NCI-H146 (cell line): ENCODE results near the gene DAPK1.

ENCODE experiments used
- DNase-seq: peaks from one replicate; lab custom pipeline; 2025; lab: John Stamatoyannopoulos, UW

Gene DAPK1

DNA sequence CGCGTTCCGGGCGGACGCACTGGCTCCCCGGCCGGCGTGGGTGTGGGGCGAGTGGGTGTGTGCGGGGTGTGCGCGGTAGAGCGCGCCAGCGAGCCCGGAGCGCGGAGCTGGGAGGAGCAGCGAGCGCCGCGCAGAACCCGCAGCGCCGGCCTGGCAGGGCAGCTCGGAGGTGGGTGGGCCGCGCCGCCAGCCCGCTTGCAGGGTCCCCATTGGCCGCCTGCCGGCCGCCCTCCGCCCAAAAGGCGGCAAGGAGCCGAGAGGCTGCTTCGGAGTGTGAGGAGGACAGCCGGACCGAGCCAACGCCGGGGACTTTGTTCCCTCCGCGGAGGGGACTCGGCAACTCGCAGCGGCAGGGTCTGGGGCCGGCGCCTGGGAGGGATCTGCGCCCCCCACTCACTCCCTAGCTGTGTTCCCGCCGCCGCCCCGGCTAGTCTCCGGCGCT, at the start of gene DAPK1:
DAPK1 (plus strand) TSS at position 264 of the 442 bp plus-strand sequence. CDS start 1,211 bp downstream, outside the sequence.
- peak; percentile 29 for DNase-seq

DNA sequence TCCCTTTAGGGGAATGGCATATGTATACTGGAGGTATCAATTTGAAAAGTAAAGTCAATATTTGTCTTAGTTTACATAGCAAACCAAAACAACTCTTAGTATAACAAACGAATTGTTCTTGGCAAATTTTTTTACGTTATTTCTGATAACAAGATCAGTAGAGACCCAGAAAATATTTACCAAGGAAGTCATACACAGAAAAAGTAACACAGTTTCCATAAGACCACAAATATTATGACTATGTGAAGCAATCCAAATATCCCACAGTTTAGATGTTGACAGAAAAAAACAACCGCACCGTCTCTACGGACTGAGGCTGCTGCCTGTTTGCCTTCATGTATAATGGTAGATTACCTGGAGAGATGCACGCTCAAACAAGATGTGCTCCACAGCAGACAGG, 46.5 kb upstream of the DAPK1 start:
- no peak for DNase-seq

DNA sequence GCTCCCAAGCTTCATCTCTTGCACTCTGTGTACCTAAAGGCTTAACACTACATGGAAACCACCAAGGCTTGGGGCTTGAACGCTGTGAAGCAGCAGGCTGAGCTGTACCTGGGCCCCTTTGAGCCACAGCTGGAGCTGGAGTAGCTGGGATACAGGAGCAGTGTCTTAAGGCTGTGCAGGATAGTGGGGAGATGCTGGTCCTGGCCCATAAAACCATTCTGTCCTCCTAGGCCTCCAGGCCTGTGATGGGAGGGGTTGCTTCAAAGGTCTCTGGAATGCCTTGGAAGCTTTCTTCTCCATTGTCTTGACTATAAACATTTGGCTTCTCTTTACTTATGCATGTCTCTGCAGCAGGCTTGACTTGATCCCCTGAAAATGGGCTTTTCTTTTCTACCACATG, 42.3 kb upstream of the DAPK1 start:
- no peak for DNase-seq

DNA sequence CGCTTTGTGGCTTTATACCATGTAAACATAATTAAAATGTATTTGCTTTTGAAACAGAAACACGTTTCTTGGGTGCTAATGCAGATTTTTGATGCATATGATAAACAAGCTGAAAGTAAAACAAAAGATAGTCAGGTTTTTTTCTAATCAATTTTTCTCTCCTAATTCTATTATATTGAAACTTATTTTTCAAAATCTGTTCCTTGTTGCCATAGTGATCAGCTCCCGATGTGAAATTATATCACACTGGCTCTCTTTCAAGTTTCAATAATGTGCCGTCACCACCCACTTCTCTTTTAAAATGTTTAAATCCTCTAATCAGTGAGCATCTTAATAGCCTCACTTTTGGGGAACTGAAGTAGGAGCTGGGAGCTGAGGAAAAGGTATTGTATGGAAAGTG, 36.4 kb upstream of the DAPK1 start:
- no peak for DNase-seq

DNA sequence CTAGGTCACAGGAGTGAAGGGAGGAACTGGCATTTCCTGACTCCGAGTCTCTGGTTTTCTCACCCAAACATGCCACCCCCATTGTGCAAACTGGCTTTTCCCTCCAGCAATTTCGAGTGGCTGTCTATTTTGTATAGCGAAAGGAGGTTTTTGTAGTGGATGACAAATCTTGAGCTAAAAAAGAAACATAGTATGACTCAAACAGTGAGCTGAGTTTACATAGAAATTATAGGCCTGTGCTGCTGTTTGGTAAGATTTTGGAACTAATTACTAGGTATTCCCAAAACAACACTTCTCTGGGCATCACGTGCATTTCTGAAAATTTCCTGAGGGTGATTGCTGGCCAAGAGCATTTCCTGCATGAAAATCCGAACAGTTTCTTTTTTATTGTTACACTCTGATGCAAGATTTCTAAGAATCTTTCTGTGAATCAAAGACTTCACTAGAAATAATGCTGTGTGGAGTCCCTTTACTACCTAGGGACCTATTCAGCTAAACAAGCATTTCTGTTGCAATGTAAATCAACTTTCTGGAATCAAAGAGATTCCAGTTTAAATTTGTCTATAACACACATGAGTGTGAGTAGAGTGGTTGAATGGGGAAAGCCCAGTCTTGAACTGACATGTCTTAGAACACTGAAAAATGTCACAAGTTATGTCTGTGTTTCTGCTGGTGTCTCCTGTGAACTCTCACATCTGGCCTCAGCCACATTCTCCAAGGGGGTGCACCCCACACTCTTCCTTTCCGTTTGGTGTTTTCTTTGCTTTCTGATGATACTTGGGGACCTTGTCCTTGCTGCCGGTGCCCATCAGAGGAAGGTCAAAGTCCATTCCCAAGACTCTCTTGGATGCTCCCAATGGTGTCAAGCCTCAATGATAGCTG, 33.3 kb upstream of the DAPK1 start:
- no peak for DNase-seq

DNA sequence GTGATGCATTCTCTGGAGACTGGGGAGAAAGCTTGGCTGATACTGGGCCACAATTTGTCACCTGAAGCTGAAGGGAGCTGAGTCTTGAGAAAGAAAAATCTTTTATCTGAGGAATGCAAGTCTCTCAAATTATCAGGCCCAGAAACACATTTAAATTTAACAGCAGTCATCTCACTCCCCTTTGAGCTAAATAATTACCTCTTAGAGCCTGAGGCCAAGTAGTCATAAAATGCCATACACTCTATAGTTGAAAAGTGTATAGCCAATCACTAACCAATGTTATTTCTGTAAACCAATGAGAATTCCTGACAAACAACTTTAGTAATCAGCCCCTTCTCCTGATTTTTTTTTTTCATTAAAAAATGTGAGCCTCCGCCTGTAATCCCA, 32.7 kb upstream of the DAPK1 start:
- no peak for DNase-seq

DNA sequence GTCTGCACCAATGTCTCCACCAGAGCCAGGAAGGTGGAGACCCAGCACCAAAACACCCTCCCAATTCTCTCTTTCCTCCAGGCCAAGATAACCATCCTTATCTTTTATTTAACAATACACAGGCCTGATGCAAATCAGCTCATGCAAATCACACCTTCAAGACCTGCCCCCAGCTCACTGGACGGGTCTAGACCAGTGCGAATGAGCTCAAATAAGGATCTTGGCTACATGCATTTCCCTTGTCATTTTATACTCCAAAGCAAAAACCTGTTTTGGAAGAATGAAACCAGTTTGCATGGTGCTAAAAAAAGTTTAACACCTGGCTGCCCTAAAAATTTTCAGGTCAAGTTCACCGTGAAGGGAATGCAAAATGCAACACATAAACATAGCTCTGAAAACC, 31.9 kb upstream of the DAPK1 start:
- DNase-seq = no peak

DNA sequence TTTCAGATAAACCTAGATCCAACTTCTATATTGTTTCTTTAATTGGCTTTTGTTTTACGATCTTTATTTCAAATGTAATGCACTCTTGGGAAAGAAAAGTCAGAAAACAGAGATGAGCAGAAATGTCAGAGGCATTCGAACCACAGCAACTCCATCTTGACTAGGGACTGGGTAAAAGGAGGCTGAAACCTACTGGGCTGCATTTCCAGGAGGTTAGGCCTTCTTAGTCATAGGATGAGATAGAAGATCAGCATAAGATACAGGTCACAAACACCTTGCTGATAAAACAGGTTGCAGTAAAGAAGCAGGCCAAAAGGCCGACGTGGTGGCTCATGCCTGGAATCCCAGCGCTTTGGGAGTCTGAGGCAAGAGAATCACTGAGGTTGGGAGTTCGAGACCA, 30.5 kb upstream of the DAPK1 start:
- no peak for DNase-seq

DNA sequence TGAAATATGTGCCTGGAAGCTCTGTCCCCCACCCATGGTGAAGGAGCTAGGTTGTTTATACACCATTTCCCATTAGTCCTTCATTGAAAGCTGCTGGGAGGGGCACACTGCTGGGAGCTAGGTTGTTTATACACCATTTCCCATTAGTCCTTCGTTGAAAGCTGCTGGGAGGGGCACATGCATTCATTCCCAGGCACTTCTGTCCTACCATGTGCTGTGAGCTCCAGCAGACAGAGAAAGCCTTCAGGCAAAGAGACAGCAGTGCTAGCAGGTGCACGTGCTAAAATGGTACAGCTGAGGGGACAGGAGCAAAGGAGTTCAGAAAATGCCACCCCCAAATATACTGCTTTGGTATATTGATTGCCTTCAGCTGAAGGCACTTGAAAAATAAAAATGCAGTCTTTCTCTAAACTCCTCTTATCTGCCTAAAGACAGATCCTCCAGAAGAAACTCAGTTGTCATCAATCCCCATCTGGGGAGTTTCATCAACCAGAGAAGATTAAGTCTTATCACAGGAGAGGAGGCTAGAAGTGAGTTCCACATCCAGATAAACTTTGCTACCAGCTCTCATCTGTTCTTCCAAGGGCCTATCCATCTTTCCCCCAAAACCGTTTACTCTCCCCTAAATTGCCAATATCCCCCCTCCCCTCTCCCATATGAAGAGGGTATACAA, 27.7 kb upstream of the DAPK1 start:
- DNase-seq = no peak

DNA sequence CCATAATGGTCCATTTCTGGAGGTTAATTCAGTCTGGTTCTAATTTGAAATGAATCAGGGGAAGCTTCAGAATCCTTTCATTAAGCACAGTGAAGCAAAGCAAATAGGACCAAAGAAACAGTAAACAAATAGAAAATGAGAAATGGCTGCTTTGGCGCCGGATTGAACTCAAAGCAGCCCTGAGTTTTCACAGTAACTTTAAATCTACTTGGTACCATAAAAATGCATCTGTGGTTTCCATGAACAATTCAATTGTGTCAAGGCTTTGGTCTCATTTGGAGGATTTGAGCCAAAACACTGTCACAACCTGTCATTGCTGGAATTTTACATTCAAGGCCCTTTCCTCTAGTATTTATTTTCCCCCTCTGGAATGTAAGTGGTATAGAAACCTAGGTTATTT, 25.9 kb upstream of the DAPK1 start:
- DNase-seq = no peak

DNA sequence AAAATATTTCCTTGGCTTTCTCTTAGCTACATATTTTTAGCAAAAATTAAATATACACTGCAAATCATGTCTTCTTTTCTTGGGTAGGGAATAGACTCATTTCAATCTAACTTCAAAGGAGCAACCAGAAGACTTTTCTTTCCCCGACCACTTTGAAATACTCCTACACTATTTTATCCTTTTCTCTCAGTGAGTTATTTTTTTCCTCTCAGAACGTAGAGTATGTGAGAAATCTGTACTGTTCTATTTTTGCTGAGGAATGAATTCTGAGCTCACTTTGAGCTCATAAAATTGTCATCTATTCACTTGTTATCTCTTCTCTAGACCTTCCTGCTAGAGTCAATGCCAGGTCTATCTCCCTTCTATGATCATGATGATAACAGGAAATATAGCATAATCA, 22.2 kb upstream of the DAPK1 start:
- DNase-seq = no peak

DNA sequence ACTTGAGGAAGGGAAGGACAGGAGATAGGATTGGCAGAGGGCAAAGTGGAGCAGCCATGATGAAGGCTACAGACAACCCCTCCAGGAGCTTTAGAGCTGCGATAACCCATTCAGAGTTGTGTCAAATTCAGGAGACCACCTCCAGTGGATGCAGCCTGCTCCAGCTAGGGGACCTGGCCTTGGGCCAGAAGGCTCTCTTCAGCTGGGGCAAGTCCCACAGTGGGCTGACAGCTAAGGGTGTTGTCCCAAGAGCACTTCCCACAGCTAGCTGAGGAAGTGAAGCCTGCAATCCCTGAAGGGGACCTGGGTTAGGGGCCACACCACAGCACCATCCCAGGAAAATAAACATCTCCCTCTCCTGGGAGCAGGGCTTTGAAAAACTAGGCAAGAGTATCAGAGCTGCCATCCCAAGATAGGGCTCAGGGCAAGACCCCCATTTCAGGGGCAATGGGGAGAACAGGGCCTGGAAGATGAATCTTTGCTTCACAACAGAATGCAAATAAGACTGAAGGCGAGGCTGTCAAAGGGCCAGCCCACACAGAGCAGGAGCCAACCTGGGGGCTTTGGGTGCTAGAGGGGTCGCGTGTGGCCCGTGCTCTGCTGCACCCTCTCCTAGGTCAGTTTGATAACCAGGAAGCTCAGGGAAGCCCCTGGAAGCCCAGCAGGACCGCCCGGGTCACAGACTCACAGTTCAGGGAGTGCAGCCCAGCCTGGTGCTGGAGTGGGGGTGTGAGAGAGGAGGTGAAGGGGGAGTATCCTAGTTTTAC, 19.3 kb upstream of the DAPK1 start:
- DNase-seq = no peak

DNA sequence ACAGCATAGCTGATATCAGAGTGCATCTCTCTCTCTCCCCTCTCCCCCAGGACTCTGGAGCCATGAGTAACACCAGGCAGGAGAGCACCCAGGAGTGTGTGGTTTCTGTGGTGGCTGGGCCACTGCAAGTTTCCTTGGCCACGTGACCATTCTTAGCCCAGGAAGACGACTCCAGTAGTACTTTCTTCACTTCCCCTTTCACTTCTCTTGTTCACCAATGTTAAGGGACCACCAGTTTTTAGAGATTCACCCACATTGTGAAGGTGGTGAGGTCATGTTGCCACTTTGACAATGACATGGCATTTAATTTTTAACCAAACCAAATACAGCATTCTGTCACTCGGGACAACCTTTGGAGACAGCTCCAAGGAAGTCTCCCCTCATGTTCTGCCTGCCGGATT, 17.9 kb upstream of the DAPK1 start:
- DNase-seq = no peak

DNA sequence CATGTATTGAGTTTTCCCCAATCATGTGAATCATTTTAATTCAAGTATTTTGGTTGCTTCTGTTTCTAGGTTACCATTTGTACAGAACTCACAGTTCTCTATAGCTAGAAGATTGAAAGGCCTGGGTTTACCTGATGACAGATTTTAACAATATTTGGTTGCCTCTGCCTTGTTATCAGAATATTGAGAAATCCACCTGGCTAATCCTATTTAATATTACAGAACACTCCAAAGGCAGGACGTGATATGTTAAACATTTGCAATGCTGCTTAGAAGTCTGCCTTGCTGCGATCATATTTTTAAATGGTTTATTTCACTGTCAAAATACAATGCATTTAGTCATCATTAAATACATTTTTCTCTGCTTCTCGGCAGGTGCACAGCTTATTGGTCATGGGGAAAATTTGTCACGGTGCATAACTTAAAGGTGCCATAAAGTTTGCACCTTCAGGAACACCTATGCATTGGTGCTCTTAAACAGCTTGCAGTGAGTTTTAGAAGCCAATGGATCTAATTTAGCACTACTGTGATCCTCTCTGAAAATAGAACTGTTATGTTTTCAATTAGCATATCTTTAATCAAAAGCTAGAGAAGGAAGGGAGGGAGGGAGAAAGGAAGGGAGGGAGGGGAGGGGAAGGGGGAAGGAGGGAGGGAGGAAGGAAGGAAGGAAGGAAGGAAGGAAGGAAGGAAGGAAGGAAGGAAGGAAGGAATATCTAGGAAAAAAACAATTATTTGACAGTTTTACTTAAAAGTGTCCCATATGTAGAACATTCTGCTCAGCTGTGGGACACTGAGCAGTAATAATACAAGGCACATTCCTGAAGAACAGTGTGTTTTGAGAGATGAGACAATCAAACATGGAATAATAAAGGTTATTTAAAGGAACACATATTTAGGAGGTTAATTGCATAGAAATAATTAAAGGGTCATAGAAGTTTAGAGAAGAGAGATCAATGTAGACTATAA, 15.5 kb upstream of the DAPK1 start:
- no peak for DNase-seq

DNA sequence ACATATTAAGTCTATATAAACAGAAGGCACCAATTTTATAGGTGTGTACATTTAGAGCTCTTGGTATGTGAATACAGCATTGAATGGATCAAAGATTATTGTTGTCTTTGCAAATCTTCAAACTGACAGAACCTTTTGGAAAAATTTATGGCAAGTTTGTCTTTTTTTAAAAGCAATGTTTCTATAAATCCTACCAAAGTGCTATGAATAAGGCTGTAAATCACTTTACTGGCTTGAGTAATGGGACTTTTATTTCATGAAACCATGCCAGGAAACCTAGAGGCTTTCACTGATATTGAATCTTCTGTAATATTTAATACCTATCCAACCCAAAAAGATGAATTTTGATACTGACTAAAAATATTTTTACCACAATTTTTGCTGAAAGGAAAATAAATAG, 7.4 kb upstream of the DAPK1 start:
- DNase-seq = no peak

DNA sequence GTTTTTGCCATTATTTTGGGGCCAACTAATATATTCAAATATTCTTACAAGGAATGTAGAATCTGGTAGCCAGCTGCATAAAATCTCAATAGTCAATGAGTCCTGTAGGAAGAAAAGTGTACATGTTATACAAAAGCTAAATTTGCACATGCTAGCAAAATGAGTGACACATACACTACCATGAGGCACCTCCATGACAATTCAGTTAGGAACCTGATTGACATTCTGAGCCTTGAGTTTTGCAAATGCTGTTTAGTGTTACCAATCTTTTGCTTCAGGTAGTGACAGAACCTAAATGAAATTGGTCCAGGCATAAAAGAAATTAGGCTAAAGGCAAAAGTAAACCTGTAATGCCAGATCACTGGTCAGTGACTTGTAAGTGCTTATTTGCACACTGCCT, 6.8 kb upstream of the DAPK1 start:
- no peak for DNase-seq

DNA sequence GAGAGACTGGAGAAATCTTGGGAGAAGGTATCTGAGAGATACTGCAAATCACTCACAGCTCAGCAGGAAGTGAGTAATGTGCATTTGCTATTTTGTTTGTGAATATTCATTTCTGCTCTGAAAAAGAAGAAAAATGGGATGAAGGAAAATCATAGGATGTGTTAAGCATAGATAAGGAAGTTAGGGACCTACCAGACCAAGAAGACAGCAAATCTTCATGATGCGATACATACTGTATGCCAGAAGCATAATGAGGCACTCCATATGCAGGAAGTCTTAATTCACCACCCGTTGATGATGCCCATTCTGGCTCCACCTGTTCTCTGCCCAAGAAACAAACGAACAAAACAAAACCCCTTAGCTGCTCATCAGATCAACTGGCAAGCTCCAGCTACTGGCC, 6.1 kb upstream of the DAPK1 start:
- DNase-seq = no peak

DNA sequence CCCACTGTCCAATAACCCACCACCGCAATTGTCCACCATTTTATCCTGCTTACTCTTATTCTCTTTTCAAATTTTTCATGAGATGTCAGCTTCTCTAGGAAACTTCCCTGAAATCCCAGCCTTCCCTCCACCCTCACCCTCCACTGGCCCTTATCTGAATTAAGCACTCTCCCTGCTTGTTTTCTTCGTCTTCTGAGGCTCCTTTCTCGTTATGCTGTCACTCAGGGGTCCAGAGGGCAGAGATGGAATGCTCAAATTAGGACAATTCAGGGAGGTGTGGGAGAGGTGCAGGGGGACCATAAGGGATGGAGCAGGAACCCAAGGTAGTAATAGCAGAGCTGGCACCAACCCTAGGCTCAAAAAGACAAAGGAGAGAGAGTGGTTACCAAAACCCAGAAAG, 5.0 kb upstream of the DAPK1 start:
- DNase-seq = no peak

DNA sequence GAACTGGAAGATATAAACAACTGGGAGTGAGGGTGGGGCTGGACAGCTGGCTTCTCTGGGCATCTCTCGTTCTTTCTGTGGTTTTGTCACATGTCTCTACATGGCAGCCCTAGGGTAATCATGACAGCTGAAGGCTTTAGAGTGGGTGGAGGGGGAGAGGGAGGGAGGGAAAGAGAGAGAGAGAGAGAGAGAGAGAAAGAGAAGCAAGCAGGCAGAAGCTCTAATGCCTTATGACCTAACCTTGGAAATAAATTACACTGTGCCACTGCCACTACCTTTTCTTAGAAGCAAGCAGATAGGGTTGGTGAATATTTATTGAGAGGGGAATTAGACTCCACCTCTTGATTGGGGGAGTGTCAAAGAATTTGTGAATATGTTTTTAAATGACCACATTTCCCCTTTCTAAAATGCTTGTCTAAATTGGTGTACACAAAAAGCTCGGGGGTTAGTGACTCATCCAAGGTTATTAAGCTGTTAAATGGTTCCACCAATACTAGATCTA, 2.6 kb upstream of the DAPK1 start:
- DNase-seq = no peak

DNA sequence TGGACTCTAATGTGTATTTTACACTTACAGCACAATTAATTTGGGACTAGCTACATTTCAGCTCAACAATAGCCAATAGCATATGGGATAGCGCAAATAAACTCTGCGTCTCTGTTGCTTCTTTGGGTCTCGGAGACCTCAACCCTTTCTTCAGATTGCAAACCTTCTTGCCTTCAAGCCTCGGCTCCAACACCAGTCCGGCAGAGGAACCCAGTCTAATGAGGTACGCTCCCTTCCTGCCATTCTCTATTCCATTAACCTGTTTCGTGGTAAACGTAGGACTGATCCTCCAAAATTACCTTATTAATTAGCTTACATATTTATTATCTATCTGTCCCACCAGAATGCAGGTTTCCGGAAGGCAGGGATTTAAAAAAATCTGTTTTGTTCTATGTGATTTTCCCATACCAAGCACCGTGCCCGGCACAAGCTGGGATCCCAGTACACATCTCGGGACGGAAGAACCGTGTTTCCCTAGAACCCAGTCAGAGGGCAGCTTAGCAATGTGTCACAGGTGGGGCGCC, 525 bp upstream of the DAPK1 start:
- no peak for DNase-seq
